ENCODE data around the gene EIF1AD. TPM values are rescaled to one million over a fixed set of nuclear protein-coding genes. Genes with fewer than 3 reads are reported as not detected.

EIF1AD gene
- total and polyA plus RNA-seq, 2 of the 8 experiments (the other 6 are each of a cell fraction or from before 2014, with no cell fraction given) = 32.6 to 39.9 TPM

DNA sequence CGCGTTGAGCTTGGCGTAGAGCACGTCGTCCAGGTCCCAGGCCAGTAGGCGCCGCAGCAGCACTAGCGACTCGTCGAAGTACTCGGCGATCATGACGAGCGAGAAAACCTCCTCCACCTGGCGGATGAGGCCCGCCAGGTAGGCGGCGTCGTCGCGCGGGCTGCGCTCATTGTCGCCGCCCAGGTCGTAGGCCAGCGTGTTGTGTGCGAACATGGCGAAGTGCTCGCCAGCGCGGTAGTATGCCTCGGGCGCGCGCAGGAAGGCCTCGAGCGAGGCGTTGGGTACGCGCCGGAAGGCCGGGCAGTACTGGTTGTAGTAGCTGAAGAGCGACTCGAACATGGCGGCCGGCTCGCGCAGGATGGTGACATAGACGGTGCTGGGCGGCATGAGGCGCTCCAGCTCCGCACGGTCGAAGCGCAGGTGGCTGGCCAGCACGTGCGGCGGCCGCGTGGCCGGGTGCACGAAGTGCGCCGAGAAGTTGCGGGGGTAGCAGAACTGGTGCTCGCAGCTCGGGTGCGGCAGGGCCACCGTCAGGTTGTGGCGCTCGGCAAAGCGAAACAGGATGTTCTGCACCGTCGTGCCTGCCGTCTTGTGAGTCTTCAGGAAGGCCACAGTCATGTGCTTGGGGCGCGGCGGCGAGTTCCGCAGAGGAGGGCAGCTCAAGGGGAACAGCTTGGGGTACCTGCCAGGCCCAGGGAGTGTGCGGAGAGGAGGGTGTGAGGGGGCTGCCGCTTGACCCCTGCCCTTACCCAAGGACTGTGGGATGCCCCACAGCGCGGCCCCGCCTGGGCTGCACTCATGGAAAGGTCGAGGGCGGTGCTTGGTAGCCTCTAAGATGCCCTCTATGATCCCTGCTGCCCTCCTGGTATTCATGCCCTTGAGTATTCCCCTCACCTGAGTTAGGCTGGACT is 41.3 kb upstream of the EIF1AD start (continued):
- TF ChIP-seq, protein P1, sequence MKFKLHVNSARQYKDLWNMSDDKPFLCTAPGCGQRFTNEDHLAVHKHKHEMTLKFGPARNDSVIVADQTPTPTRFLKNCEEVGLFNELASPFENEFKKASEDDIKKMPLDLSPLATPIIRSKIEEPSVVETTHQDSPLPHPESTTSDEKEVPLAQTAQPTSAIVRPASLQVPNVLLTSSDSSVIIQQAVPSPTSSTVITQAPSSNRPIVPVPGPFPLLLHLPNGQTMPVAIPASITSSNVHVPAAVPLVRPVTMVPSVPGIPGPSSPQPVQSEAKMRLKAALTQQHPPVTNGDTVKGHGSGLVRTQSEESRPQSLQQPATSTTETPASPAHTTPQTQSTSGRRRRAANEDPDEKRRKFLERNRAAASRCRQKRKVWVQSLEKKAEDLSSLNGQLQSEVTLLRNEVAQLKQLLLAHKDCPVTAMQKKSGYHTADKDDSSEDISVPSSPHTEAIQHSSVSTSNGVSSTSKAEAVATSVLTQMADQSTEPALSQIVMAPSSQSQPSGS (IDR thresholded peaks at IDR 0.05; ENCODE audit: low read length) = no peak
- TF ChIP-seq RNF2 (IDR thresholded peaks at IDR 0.05; ENCODE audit: borderline replicate concordance, low read depth, low read length, missing control alignments, poor library complexity, severe bottlenecking) (no peak), EP300 (IDR thresholded peaks at IDR 0.05; ENCODE audit: borderline replicate concordance in 1 of 2, low read depth in 2 of 2, low read length in 2 of 2) (no peak), BCL11A (IDR thresholded peaks at IDR 0.05; ENCODE audit: low read depth in 2 of 2, low read length in 2 of 2) (no peak), CBX5 (IDR thresholded peaks at IDR 0.05; ENCODE audit: low read depth, low read length) (no peak), RXRA (IDR thresholded peaks at IDR 0.05; ENCODE audit: insufficient read depth, low read depth, low read length) (no peak), JUN (IDR thresholded peaks at IDR 0.05; ENCODE audit: low read depth, low read length) (no peak)
- TF ChIP-seq, protein P2, sequence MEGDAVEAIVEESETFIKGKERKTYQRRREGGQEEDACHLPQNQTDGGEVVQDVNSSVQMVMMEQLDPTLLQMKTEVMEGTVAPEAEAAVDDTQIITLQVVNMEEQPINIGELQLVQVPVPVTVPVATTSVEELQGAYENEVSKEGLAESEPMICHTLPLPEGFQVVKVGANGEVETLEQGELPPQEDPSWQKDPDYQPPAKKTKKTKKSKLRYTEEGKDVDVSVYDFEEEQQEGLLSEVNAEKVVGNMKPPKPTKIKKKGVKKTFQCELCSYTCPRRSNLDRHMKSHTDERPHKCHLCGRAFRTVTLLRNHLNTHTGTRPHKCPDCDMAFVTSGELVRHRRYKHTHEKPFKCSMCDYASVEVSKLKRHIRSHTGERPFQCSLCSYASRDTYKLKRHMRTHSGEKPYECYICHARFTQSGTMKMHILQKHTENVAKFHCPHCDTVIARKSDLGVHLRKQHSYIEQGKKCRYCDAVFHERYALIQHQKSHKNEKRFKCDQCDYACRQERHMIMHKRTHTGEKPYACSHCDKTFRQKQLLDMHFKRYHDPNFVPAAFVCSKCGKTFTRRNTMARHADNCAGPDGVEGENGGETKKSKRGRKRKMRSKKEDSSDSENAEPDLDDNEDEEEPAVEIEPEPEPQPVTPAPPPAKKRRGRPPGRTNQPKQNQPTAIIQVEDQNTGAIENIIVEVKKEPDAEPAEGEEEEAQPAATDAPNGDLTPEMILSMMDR (IDR thresholded peaks at IDR 0.05; ENCODE audit: control extremely low read depth in 1 of 3, insufficient read depth in 1 of 3, low read depth in 1 of 3, low read length in 3 of 3) = no peak

Data from H1 (cell line).